HG02970 (cell line): ENCODE measurements around the gene CSAD.
A peak's percentile ranks its signal among the peaks of the same experiment; 100 is the strongest.
"Not testable (repeated sequence)": the region's sequence is repeated elsewhere in the genome, so short reads cannot be mapped to it uniquely, and the experiment has no call there.

Experiments used
- ATAC-seq: cut with Tn5 transposase; IDR thresholded peaks from one replicate; pipeline ENCODE4 v1.9.1; 2021; ENCODE audit warnings: mild to moderate bottlenecking, moderate library complexity, moderate number of reproducible peaks; ENCODE audit not compliant: unreplicated experiment, low FRiP score

Gene CSAD

GRCh38 chr12:53185582-53186153 lies 4.9 kb upstream of the CSAD start:
- no peak for ATAC-seq

GRCh38 chr12:53184828-53185227 lies 4.1 kb upstream of the CSAD start:
- ATAC-seq, result no peak

GRCh38 chr12:53182903-53183302 lies 2.2 kb upstream of the CSAD start:
- ATAC-seq, result no peak

DNA sequence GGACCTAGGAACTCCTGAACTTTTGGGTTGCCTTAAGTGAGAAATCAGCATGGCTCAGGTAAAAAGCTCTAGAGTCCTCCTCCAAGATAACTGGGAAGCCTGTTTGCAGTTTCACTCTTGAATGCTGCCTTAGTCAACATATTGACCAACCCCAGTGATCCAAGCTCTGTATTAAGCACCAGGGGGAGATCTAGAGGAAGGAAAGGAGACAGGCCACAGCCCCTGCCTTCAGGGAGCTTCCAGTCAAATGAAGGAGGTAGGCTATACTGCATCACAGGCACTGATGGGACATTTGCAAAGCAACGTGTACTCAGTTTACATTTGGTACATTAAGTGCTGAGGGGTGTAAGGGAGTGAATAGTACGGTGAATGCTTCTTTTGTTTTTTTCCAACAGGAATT lies 1.2 kb upstream of the CSAD start:
- ATAC-seq, result no peak

DNA sequence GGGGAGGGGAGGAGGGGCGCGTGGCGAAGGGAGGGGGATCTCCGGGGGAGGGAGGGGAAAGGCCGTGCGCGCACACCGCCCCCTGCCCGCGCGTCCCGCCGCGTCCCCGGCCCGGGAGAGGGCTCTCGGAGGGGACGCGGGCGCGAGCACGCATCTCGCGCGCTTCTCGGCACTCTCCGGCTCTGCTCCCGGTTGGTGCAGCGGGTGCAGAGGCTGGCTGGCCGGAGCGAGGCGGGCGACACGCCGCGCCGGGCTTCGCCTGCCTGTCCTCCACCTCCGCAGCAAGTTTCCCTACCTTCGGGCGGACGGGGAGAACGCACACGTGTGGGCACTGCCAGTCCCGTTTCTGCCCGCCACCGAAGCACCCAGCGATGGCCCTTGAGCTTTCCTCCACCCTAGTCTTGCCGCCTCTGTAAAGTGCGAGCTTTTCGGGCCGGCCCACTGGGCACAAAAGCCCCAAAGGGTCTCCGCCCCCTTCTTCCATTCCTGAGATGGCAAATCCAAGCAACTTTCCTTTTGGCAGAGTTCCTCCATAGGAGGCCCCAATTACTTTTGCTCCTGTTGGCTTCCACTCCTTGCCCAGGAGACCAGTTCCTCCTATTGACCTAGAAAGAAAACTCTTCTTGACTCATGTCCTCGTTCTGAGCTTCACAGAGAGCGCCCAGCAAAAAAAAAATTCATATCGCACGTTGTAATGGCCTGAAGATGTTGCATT lies 363 bp upstream of the CSAD start:
- peak; percentile 38 for ATAC-seq

- ATAC-seq, result peak; percentile 2
Measured at GRCh38 chr12:53179687-53180219, 972 bp downstream of the CSAD start.

DNA sequence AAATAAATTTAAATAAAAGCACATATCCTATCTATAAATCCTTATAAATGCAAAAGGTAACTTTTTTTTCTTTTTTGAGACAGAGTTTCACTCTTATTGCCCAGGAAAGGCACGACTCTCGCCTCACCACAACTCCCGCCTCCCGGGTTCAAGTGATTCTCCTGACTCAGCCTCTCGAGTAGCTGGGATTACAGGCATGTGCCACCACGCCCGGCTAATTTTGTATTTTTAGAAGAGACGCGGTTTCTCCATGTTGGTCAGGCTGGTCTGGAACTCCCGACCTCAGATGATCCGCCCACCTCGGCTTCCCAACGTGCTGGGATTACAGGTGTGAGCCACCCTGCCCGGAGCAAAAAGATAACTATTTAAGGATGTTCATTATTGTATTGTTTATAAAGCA lies 1.9 kb downstream of the CSAD start:
- not testable (repeated sequence) for ATAC-seq

DNA sequence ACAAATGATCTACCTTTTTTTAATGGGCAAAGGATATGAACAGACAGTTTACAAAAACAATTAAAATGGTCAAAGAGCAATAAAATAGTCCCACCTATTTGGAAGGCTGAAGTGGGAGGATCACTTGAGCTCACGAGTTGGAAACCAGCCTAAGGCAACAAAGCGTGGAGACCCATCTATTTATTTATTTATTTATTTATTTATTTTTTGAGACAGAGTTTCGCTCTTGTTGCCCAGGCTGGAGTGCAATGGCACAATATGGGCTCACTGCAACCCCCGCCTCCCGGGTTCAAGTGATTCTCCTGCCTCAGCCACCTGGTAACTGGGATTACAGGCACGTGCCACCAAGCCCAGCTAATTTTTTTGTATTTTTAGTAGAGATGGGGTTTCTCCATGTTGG lies 3.3 kb downstream of the CSAD start:
- not testable (repeated sequence) for ATAC-seq

DNA sequence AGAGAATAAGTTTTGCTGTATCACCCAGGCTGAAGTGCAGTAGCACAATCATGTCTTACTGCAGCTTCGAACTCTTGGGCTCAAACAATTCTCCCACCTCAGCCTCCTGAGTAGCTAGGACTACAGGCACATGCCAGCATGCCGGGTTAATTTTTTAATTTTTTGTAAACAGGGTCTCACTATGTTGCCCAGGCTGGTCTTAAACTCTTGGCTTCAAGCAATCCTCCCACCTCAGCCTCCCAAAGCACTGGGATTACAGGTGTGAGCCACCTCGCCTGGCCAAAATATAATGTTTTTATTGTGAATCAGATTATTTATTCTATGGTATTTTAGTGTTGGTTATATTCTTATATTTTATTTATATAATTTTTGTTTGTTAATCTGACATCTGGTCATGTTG lies 4.0 kb downstream of the CSAD start:
- no peak for ATAC-seq

DNA sequence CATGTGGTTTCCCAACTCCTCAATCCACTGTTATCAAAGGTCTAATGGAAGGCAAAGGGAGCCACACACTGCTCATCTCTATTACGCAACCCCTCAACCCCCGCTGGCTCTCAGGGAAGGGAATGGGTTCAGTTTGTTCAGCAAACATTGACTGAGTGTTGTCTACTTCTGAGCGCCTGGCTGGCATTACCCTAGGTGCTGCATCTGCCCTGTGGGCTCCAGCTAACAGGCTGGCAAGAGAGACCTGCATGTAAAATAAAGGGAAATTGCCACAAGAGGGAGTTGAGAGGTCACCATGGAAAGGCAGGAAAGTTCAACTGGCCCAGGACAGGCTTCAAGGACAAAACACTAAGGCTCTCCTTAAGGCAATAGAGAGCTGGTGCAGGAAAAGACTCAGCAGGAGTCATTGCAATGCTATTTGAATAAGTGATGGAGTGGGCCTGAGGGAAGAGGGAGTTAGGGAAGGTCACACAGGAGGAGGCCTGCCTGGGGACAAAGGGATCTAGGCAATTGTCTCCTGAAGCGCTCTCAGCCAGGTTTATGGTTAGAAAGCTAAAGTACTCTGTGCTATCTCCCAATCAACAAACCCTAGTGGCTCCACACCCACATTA lies 5.7 kb downstream of the CSAD start:
- no peak for ATAC-seq

GRCh38 chr12:53173085-53173715 lies 7.5 kb downstream of the CSAD start:
- no peak for ATAC-seq

- no peak for ATAC-seq
Measured at GRCh38 chr12:53172352-53172751, 8.4 kb downstream of the CSAD start.

GRCh38 chr12:53171725-53172329 lies 8.9 kb downstream of the CSAD start:
- ATAC-seq, result no peak

GRCh38 chr12:53170876-53171724 lies 9.6 kb downstream of the CSAD start:
- ATAC-seq, result no peak

DNA sequence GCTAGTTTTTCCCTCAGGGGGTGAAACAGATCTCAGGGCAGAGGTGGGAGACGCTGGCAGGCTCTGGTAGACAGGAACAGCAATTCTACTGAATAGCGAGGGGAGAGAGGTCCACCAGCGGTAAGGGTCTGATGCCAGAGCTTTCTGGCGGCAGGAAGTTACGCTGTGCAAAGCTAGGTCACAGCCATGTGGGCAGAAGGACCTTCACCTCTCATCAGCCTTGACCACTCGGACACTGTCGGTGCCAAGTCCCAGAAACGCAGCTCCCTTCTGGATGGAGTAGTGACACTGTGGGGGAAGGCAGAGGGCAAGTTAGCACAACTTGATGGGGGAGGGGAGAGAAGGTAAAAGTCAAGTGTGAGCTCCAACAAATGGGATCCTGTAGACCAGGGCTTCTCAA lies 10.5 kb downstream of the CSAD start:
- ATAC-seq, result no peak

DNA sequence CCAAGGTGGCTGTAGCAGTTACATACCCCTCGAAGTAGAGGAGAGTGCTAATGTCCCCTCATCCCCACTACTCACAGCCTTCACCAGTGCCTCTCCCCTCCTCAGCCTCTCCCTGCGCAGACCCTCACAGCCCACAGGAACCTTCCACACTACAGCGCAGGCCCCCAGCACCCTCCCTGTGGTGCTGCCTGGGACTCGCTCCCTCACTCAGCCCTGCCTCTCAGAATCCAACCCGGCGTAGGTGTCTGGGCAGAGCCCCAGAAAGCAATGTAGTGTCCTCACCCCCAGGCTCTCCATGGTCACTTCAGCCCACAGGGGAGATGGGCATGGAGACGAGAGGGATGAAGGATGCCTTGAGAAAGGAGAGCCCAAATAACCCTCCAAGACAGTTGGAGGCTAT lies 11.1 kb downstream of the CSAD start:
- no peak for ATAC-seq

- no peak for ATAC-seq
Measured at GRCh38 chr12:53166837-53167236, 13.9 kb downstream of the CSAD start.

DNA sequence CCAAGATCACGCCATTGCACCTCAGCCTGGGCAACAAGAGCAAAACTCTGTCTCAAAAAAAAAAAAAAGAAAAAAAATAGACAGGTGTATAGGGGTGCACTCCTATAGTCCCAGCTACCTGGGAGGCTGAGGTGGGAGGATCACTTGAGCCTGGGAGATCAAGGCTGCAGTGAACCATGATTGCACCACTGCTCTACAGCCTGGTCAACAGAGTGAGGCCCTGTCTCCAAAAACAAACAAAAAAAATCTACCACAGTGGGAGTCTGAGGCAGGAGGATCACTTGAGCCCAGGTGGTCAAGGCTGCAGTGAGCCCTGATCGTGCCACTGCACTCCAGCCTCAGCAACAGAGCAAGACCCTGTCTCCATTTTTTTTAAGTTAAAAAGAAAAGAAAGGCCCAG lies 17.7 kb downstream of the CSAD start:
- ATAC-seq, result not testable (repeated sequence)

- ATAC-seq, result no peak
Measured at GRCh38 chr12:53161119-53161911, 19.4 kb downstream of the CSAD start.
